ENCODE results near the gene PBLD.
A peak's percentile ranks its signal among the peaks of the same experiment; 100 is the strongest.

The PBLD gene

DNA sequence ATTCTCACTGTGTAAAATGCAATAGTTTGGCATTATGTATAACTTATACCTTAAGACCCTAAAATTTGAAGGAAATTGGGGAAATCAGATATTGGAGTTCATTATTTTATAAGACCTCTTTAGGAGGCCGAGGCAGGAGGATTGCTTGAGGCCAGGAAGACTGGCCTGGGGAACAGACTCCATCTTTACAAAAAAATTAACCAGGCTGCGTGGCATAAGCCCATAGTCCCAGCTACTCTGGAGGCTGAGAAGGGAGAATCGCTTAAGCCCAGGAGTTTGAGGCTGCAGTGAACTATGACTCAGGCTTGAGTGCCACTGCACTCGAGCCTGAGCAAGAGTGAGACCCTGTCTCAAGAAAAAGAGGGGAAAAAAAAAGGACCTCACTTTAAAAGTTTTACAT, 14.0 kb upstream of the PBLD start:
- no peak overlapping the region for H3K27ac ChIP-seq (ENCODE audit: insufficient read depth, low read length, poor library complexity, severe bottlenecking)
- no peak overlapping the region for H3K4me3 ChIP-seq (ENCODE audit: insufficient read depth, low read depth, low read length, poor library complexity, severe bottlenecking)
- no peaks in the 10 kb centered on the region for H3K27me3 ChIP-seq (replicated peaks; ENCODE audit: control insufficient read depth, insufficient read depth, low read length, poor library complexity, severe bottlenecking)
- no peak for DNase-seq
- H3K36me3 ChIP-seq (ENCODE audit: control insufficient read depth, insufficient read depth, low read length) = peaks cover 43% of the 10 kb centered on the region
- H3K4me1 ChIP-seq (ENCODE audit: control insufficient read depth, insufficient read depth, low read length, poor library complexity, severe bottlenecking) = no peaks in the 10 kb centered on the region
- H3K9me3 ChIP-seq (ENCODE audit: control insufficient read depth, low read length) = no peaks in the 10 kb centered on the region

DNA sequence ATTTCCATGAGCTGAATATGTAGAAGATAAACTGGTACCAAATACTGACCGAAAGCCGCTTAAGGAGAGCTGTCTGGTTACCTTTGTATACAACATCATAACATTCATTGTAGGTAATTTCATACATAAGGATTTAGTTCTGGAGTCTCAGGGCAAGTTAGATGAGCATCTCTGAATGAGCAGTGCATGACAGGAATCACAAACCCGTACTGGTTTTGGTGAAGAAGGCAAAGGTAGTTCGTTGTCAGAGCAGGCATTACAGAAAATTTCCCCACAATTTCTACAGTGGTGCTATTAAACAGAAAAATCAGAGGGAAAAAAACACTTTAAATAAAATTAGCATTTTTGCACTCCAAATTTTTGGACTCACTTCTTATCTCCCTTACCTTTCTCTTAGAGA, 12.9 kb upstream of the PBLD start:
- H3K36me3 ChIP-seq (ENCODE audit: control insufficient read depth, insufficient read depth, low read length) = peaks cover 54% of the 10 kb centered on the region
- DNase-seq = no peak
- H3K27ac ChIP-seq (ENCODE audit: insufficient read depth, low read length, poor library complexity, severe bottlenecking) = no peak overlapping the region
- H3K4me3 ChIP-seq (ENCODE audit: insufficient read depth, low read depth, low read length, poor library complexity, severe bottlenecking) = no peak overlapping the region
- H3K27me3 ChIP-seq (replicated peaks; ENCODE audit: control insufficient read depth, insufficient read depth, low read length, poor library complexity, severe bottlenecking) = no peaks in the 10 kb centered on the region
- H3K9me3 ChIP-seq (ENCODE audit: control insufficient read depth, low read length) = no peaks in the 10 kb centered on the region
- no peaks in the 10 kb centered on the region for H3K4me1 ChIP-seq (ENCODE audit: control insufficient read depth, insufficient read depth, low read length, poor library complexity, severe bottlenecking)

DNA sequence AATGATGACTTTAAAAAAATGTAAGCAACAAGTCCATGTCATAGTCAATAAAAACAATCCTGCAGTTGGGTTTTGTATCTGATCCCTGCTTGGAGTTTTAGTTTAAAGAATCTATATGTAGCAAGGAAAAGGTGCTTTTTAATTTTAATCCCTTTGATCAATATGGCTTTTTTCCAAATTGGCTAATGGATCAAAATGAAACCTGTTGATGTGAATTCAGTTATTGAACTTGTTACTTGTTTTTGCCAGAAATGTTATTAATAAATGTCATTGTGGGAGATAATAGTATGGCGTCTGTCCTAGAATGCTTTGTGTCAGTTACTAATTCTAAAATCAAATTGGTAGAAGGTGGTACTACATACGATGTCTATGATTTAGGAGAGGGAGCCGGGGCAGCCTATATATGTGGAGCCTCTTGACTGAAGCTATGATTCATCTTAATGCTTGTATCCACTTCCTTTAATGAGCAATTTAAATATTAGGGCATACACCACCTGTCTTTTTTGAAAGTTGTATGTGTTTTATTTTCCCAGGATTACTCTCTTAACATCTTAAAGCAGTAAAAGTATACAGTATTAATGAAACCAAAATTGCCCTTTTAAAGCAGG, 10.3 kb upstream of the PBLD start:
- DNase-seq = no peak
- no peak overlapping the region for H3K27ac ChIP-seq (ENCODE audit: insufficient read depth, low read length, poor library complexity, severe bottlenecking)
- H3K4me1 ChIP-seq (ENCODE audit: control insufficient read depth, insufficient read depth, low read length, poor library complexity, severe bottlenecking) = no peaks in the 10 kb centered on the region
- H3K27me3 ChIP-seq (replicated peaks; ENCODE audit: control insufficient read depth, insufficient read depth, low read length, poor library complexity, severe bottlenecking) = no peaks in the 10 kb centered on the region
- no peak overlapping the region for H3K4me3 ChIP-seq (ENCODE audit: insufficient read depth, low read depth, low read length, poor library complexity, severe bottlenecking)
- H3K9me3 ChIP-seq (ENCODE audit: control insufficient read depth, low read length) = no peaks in the 10 kb centered on the region
- H3K36me3 ChIP-seq (ENCODE audit: control insufficient read depth, insufficient read depth, low read length) = peaks cover 79% of the 10 kb centered on the region

DNA sequence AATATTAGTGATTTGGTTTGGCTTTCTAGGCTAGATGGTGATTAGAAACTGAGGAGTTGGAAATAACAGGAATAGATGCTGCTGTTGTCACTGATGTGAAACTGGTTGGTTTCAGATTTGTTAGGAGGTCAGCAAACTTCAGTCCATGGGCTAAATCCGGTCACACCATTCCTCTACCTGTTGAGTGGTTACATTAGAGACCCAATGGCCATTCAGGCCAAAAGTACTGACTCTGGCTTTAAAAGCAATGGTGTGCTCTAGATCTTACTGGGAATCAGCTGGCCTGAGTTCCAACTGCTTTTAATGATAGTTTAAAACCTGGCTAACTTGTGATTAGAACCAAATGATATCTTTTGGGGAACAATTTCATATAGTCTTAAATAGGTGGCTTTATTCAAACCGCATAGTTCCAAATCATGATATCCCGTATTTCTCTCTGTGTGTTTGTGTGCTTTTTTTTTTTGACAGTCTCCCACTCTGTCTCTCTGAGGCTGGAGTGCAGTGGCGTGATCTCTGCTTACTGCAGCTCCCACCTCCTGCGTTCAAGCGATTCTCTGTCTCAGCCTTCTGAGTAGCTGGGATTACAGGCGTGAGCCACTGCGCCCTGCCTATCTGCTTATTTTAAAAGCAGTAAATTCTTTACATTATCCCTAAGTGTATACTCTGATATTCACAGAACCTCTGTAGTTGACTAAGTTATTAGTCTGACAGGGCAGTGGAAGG, 7.8 kb upstream of the PBLD start:
- Histone ChIP-seq H3K36me3 (ENCODE audit: control insufficient read depth, insufficient read depth, low read length) (peaks cover 72% of the 10 kb centered on the region), H3K9me3 (ENCODE audit: control insufficient read depth, low read length) (no peaks in the 10 kb centered on the region), H3K27me3 (replicated peaks; ENCODE audit: control insufficient read depth, insufficient read depth, low read length, poor library complexity, severe bottlenecking) (no peaks in the 10 kb centered on the region), H3K4me1 (ENCODE audit: control insufficient read depth, insufficient read depth, low read length, poor library complexity, severe bottlenecking) (peaks cover 12% of the 10 kb centered on the region), H3K27ac (ENCODE audit: insufficient read depth, low read length, poor library complexity, severe bottlenecking) (no peak overlapping the region), H3K4me3 (ENCODE audit: insufficient read depth, low read depth, low read length, poor library complexity, severe bottlenecking) (no peak overlapping the region)
- no peak for DNase-seq

DNA sequence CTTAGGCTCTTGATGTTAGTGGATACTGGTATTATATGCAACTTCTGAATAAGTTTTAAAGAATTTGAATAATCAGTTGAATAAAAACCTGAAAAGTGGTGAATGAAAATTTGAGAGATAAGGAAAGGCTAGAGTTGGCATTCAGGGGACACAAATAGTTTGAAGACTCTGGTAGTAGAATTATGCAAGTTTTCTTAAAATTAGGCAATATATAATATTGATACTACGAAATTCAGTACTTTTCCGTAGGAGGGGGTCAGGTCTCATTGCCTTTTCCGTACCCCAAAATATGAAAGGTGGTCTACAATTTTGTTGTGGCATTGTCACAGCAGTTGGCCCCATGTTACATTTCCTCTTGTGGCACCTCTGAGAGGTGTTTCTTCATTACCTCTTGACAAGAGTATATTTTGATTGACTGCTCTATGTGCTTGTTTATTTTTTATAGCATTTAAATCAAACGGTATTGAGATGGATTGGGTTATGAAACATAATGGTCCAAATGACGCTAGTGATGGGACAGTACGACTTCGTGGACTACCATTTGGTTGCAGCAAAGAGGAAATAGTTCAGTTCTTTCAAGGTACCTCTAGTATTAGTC, 4.1 kb upstream of the PBLD start:
- Histone ChIP-seq H3K9me3 (ENCODE audit: control insufficient read depth, low read length) (no peaks in the 10 kb centered on the region), H3K27ac (ENCODE audit: insufficient read depth, low read length, poor library complexity, severe bottlenecking) (no peak overlapping the region), H3K36me3 (ENCODE audit: control insufficient read depth, insufficient read depth, low read length) (peaks cover 41% of the 10 kb centered on the region), H3K4me1 (ENCODE audit: control insufficient read depth, insufficient read depth, low read length, poor library complexity, severe bottlenecking) (peaks cover 23% of the 10 kb centered on the region), H3K27me3 (replicated peaks; ENCODE audit: control insufficient read depth, insufficient read depth, low read length, poor library complexity, severe bottlenecking) (no peaks in the 10 kb centered on the region), H3K4me3 (ENCODE audit: insufficient read depth, low read depth, low read length, poor library complexity, severe bottlenecking) (peak overlapping the region; percentile 13)
- no peak for DNase-seq

DNA sequence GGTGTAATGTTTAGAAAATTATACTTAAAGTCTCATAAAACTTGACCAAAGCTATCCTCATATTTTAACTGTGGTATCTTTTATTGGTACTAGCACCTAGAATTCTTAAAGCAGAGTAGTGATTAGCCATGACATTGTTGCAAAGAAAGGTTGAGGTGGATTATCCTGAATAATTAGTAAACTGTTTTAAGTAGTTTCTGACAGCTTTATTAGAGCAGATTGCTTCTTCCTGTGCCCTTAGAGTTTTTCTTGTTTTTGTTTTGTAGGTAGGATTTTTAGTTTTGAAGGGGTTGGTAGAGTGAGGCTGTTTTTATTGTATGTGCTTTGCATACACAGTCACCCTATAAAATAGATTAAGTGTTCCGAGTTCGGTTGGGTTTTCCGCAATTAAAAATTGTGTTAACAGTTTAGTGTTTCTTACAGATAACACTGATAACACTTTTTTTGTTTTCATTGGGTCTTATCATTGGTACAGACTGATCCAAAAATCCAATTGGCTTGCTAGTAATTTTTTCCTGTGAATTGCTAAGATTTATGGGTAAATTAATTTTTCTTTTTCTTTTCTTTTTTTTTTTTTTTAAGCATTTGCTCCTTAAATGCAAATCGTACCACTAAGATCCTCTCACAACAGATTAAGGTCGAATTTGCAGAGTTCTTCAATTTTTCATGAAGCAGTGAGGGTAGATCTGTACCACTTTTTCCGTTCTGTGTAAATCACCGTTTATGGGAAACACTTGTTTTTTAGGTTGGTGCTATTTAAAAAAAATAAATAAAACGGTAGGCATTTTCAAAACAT, 2.1 kb upstream of the PBLD start:
- Histone ChIP-seq H3K27ac (ENCODE audit: insufficient read depth, low read length, poor library complexity, severe bottlenecking) (peak overlapping the region; percentile 30), H3K36me3 (ENCODE audit: control insufficient read depth, insufficient read depth, low read length) (peaks cover 21% of the 10 kb centered on the region), H3K27me3 (replicated peaks; ENCODE audit: control insufficient read depth, insufficient read depth, low read length, poor library complexity, severe bottlenecking) (no peaks in the 10 kb centered on the region), H3K9me3 (ENCODE audit: control insufficient read depth, low read length) (no peaks in the 10 kb centered on the region), H3K4me3 (ENCODE audit: insufficient read depth, low read depth, low read length, poor library complexity, severe bottlenecking) (peak overlapping the region; percentile 100), H3K4me1 (ENCODE audit: control insufficient read depth, insufficient read depth, low read length, poor library complexity, severe bottlenecking) (peaks cover 29% of the 10 kb centered on the region)
- no peak for DNase-seq

DNA sequence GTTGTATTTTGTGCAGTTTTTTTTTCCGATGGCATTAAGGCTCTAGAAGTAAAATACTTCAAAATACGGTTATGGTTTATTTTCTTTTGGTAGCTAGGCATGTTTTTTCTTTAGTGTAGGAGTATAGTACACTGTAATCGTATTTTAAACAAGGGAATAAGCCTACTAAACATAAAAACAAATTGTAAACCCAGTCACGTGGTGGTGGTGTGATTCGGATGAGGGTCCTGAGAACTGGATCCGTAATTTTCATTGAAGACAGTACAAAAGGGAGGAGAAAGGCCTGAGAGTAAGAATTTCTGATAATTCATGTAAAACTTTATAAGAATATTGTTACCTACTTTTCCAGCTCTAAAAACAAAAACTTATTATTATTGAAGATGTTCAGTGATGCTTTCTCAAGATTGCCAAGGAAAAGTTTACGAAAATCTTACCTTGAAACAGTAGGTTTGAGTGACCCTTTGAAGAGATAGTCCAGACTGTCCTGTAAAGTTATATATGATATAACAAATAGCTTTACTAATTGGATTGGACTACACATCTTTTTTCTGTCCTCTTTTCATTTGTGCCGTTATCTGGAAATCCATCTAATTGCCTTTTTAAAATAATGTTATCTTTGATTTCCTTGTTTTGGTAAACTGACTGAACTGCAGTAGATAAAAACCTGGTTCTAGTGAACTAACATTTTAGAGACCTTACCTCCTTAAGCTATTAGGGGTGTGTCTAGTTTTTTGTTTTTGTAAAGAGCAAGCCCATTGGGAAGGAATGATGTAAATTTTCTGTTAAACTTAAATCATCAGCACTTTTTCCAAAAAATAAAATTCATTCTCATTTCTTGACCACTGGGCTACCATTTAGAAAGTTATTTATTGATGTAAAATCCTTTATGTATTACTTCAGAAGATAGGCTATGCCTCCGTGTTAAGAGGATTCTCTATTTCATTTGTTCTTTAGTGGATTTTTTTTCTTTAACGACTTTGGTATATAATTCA, 1.0 kb upstream of the PBLD start:
- no peak for DNase-seq
- Histone ChIP-seq H3K27ac (ENCODE audit: insufficient read depth, low read length, poor library complexity, severe bottlenecking) (peak overlapping the region; percentile 98), H3K36me3 (ENCODE audit: control insufficient read depth, insufficient read depth, low read length) (peaks cover 10% of the 10 kb centered on the region), H3K27me3 (replicated peaks; ENCODE audit: control insufficient read depth, insufficient read depth, low read length, poor library complexity, severe bottlenecking) (no peaks in the 10 kb centered on the region), H3K4me1 (ENCODE audit: control insufficient read depth, insufficient read depth, low read length, poor library complexity, severe bottlenecking) (peaks cover 29% of the 10 kb centered on the region), H3K4me3 (ENCODE audit: insufficient read depth, low read depth, low read length, poor library complexity, severe bottlenecking) (peak overlapping the region; percentile 100), H3K9me3 (ENCODE audit: control insufficient read depth, low read length) (no peaks in the 10 kb centered on the region)

DNA sequence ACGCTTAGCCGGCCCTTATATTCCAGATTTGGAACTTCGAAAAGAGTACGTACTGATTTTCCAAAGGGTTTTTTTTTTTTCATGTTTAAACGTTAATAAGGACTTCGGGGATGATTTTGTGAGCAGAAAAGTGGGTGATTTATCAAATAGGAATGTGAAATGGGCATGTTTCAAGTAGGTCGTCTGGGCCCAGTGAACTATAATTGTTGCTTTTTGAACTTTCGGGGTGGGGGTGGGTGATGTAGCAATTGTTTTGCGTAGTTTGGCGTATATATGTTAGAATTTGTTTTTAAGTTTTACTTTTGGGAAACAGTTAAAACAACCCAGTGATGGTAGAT, 299 bp upstream of the PBLD start:
- peaks cover 29% of the 10 kb centered on the region for H3K4me1 ChIP-seq (ENCODE audit: control insufficient read depth, insufficient read depth, low read length, poor library complexity, severe bottlenecking)
- no peaks in the 10 kb centered on the region for H3K27me3 ChIP-seq (replicated peaks; ENCODE audit: control insufficient read depth, insufficient read depth, low read length, poor library complexity, severe bottlenecking)
- H3K4me3 ChIP-seq (ENCODE audit: insufficient read depth, low read depth, low read length, poor library complexity, severe bottlenecking) = peak overlapping the region; percentile 100
- H3K27ac ChIP-seq (ENCODE audit: insufficient read depth, low read length, poor library complexity, severe bottlenecking) = peak overlapping the region; percentile 98
- H3K9me3 ChIP-seq (ENCODE audit: control insufficient read depth, low read length) = no peaks in the 10 kb centered on the region
- DNase-seq = no peak
- peaks cover 4% of the 10 kb centered on the region for H3K36me3 ChIP-seq (ENCODE audit: control insufficient read depth, insufficient read depth, low read length)

DNA sequence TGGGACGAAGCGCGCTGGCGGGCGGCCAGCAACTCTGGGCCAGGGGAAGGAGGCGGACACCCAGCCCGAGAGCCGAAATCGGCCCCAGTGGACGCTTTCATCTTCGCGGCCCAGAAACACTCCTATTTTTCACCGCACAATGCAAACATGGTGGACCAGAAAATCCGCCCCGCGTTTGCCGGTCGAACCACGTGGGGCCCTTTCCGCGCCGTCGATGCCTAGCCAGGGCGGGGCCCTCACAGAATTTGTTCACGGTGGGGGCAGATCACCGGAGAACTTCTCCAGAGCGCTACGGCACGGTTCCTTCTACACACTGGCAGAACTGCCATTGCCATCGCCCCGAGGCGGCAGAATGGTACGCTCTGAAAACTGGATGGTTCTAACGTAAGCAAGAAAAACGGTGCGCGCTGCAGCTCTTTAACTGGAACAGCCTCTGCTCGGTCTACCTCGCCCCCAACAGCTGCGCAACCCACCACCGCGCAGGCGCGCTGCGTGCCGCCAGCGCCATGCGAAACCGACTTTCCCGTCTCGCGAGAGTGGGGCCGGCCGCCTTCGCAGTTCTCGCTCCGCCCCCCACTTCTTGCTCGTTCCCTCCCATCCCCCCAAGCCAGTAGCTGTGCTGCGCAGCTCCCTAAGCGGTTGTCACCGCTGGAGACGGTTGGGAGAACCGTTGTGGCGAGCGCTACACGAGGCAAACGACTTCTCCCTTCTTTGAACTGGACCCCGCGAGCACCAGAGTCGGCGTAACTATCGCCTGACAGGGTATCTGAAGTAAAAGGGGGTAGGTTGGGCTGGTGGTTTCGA, 1.1 kb downstream of the PBLD start, which contains the start of gene HNRNPH3:
HNRNPH3 (plus strand) TSS at position 610 of the 804 bp plus-strand sequence. CDS start 5,158 bp downstream, outside the sequence.
- Histone ChIP-seq H3K27me3 (replicated peaks; ENCODE audit: control insufficient read depth, insufficient read depth, low read length, poor library complexity, severe bottlenecking) (no peaks in the 10 kb centered on the region), H3K27ac (ENCODE audit: insufficient read depth, low read length, poor library complexity, severe bottlenecking) (peak within 1 kb of the TSS; percentile 98), H3K4me3 (ENCODE audit: insufficient read depth, low read depth, low read length, poor library complexity, severe bottlenecking) (peak within 1 kb of the TSS; percentile 100), H3K4me1 (ENCODE audit: control insufficient read depth, insufficient read depth, low read length, poor library complexity, severe bottlenecking) (peaks cover 24% of the 10 kb centered on the region), H3K9me3 (ENCODE audit: control insufficient read depth, low read length) (no peaks in the 10 kb centered on the region), H3K36me3 (ENCODE audit: control insufficient read depth, insufficient read depth, low read length) (peaks cover 4% of the 10 kb centered on the region)
- peak; percentile 96 to 97 (median 97) for DNase-seq
